ENCODE results near the gene AKT2.
A peak's percentile ranks its signal among the peaks of the same experiment; 100 is the strongest.

AKT2 gene

GRCh38 chr19:40235238-40236025 is 49.7 kb downstream of the AKT2 start:
- no peak for DNase-seq (ENCODE audit: low read depth, low spot score)

GRCh38 chr19:40234429-40235237 is 50.5 kb downstream of the AKT2 start:
- no peak for DNase-seq (ENCODE audit: low read depth, low spot score)

- no peak for DNase-seq (ENCODE audit: low read depth, low spot score)
Measured at GRCh38 chr19:40233811-40234389, 51.2 kb downstream of the AKT2 start.

DNA sequence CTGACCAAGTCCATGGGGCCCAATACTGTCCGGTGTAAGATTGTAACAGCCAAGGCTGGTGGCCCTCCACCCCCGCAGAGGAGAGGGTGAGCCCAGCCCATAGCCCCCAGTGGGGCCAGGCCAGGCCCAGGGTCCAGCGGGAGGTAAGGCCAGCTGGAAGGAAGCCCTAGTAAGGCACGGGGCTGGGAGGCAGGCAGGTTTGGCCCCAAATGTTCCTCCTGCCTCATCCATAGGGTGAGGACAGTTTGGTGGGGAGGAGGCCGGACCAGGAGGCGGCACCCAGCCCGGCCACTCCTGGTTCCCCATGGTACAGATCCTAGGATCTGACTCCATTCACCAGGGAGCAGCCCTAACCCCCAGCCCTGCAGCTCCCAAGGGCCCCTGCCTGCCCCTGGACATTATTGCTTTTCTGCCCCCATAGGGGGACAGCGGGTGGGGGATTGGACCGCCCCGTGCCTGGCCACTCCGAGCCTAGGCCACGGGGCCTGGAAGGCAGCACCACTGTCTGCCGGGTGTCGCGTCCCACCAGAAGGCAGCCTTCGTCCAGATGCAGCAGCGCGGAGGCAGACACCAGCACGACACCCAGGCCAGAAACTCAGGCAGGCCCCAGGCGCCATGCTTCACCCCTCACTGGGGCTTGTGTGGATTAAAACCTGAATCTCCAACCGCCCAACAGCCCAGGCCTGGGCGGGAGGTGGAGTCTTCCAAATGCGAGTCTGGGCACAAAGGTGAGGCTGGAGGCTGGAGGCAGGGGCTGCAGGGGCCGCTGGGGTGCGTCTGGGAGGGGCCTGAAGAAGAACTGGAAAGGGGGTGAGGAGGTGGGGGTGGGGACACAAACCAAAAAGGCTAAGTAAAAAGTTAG is 52.0 kb downstream of the AKT2 start:
- no peak for DNase-seq (ENCODE audit: low read depth, low spot score)

DNA sequence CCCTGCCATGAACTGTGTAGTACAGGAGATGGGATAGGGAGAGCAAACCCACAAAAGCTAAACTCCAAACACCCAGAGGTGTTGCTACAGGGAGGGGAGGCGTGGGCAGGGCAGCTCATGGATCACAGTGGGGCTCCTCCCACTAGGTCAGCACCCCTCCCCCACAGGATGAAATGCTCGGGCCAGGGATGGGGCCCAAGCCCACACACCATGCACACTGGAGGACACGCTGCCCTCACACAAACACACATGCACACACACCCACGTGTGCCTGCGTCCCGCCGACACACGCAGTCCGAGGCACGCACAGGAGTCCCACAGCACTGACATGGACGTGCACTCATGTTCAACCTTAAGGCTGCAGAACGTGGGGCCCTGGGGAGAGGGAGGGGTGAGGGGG is 52.7 kb downstream of the AKT2 start:
- DNase-seq (ENCODE audit: low read depth, low spot score), result no peak

DNA sequence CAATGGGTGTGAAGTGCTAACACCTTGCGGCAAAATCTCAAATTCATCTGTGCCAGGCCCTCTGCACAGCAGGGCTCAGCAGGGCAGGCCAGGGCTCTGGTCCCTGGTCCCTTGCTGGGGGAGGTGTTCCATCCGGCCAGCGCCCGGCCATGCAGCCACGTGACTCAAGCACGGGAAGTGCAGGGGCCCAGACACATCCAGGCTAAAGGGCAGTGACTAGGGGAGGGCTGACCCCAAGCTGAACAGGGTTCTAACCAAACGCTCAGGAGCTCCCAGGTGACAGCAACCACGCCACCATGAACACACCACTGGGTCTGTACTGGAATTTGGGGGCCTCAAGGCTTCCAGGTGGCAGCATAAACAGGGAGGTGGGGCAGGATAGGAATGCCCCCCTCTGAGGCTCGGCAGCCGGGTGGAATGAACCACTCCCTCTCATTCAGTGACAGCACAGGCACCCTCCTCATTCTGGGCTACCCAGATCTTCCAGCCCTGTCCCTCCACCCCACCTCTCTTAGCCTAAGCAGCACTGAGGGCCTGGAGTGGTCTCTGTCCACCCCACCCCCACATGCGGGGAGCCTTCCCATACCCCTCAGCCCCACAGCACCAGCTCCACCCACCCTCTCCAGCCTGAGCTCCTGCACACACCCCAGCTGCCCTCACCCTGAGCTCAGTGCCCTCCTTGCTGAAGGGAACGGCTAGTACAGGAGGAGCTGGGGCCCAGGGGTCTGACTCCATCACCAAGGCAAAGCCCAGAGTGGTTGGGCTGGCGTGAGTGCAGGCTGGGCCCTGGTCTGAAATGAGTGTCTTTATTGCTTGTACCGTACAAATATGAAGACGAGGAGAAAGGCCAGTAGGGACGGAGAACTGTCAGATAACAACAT is 53.4 kb downstream of the AKT2 start:
- no peak for DNase-seq (ENCODE audit: low read depth, low spot score)

DNA sequence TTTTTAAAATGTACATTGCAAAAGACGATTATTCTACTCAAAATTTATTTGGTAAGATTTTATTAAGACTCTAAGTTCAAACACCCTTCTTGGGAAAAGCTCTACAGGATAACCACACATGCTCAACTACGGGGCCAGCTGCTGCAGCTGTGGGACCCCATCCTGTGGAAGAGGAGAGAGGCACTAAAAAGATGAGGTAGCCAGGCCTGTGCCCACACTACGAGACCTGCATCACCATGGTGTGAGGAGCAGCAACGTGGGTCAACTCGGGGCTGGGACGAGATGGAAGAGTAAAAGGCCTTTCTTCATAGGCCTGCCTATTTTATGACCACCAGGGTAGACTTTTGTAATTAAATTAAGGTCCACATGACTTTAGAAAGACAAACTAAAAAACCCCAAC is 54.1 kb downstream of the AKT2 start:
- no peak for DNase-seq (ENCODE audit: low read depth, low spot score)

GRCh38 chr19:40229926-40230417 is 55.2 kb downstream of the AKT2 start:
- no peak for DNase-seq (ENCODE audit: low read depth, low spot score)

DNA sequence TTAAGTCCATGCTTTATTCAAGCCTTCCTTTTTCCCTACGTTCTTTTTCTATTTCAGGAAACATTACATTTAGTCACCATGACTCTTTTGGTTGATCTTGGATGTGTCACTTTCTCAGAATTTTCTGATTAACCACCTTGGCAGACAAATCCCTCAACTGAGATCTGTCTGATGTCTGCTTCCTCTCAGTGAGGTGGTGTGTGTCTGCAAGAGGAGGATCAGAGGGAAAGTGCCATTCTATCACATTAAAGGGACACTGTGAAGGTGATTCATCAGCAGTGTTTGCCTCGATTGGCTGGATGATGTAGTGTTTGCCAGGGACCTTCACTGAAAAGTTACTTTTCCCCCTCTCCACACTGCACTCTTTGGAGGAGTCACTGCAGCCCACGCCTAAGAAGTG is 55.7 kb downstream of the AKT2 start:
- DNase-seq (ENCODE audit: low read depth, low spot score), result no peak

DNA sequence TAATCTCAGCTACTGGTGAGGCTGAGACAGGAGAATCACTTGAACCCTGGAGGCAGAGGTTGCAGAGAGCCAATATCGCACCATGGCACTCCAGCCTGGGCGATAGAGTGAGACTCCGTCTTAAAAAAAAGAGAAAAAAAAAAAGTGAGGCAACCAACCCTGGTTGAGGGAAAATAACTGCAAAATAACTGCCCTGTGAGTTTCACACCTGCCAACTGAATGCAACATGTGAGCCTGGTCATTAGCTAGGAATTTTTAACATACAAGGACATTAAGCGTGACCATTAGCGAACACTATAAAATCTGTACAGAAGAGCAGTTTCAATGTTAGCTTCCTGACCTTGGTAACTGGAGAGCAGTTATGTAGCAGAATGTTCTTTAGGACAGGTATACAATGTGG is 56.3 kb downstream of the AKT2 start:
- no peak for DNase-seq (ENCODE audit: low read depth, low spot score)

DNA sequence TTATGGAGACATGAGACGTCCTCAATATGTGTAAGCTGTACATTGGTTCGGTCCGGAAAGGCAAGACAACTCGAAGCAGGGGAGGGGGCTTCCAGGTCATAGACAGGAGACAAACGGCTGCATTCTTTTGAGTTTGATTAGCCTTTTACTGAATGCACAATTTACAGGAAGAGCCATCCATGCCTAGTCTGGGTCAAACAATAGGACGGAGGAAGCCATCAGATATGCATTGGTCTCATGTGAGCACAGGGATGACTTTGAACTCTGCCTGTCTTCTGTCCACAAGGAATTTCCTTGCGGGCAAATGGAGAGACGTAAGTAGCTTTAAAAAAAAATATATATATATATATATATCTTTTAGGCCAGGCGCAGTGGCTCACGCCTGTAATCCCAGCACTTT is 56.8 kb downstream of the AKT2 start:
- DNase-seq (ENCODE audit: low read depth, low spot score), result no peak

- DNase-seq (ENCODE audit: low read depth, low spot score), result no peak
Measured at GRCh38 chr19:40225440-40226305, 59.5 kb downstream of the AKT2 start.

GRCh38 chr19:40224342-40225150 is 60.6 kb downstream of the AKT2 start:
- no peak for DNase-seq (ENCODE audit: low read depth, low spot score)

DNA sequence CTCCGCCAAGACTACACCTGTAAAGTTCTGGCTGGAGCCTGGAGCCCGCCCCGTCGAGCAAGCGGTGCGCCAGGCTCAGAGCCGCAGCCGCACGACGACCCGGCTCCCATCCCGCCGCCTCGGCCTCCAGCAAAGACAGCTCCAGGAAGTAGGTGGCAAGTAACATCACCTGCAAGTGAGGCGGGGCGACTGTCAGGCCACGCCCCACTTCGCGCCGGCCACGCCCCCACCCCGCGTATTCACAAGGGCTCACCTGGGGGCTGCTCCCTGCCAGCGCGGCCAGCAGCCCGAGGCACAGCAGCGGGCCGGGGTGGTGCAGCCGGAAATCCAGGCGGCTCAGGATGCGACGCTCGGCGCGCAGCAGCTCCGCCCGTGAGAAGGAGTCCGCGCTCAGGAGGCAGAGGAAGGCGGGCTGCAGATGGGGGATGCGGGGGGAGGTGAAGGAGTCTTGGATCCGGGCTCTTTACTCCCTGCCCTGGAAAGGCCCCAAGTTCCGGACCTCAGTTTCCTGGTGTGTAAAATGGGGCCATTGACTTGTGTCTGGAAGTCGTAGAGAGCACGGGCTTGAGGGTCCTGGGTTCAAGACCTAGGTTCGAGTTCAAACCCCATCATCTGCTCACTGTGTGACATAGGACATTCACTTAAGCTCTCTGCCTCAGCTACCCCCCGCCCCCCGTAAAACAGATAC is 61.9 kb downstream of the AKT2 start:
- DNase-seq (ENCODE audit: low read depth, low spot score), result no peak

DNA sequence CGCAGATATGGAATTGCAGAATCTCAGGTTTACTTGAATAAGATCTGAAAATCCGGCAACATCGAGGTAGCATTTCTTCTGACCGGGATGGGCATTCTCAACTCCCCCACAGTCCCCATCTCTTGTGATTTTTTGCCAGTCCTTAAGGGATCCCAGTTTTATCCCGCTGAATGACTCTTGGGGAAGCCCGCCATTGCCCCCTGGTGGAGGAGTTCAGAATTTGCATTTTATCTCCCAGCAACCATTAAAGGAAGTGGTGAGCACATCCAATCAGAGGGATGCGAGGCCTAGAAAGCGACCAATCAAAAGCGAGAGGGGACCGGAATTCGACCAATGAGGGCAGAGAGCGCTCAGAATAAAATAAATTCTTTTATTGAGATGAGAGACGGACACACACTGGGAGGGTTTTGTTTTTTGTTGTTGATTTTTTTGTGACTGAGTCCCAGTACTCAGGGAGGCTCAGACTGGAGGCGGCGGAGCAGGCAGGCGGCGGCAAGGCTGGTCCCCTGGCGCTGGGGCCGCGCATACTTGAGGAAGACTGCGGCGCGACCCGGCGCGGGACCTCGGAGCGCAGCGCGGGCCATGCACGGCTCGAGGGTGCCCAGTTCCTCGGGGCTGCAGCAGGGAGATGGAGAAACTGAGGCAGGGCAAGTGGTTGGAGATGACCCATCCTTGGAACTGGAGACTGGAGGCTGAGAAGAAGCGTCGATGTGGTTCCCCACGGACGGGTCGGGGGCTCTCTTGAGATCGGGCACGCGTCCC is 63.1 kb downstream of the AKT2 start:
- peak; percentile 75 for DNase-seq (ENCODE audit: low read depth, low spot score)

GRCh38 chr19:40220674-40221073 is 64.5 kb downstream of the AKT2 start:
- DNase-seq (ENCODE audit: low read depth, low spot score), result no peak

GRCh38 chr19:40219721-40220276 is 65.3 kb downstream of the AKT2 start:
- no peak for DNase-seq (ENCODE audit: low read depth, low spot score)

All from iPS DF 19.7 (cell line).